Body of pancreas (tissue), 4 donors: ENCODE measurements around the gene CLEC4G. TPM values are rescaled to one million over a fixed set of nuclear protein-coding genes. Genes with fewer than 3 reads are reported as not detected.
A peak's percentile ranks its signal among the peaks of the same experiment; 100 is the strongest.

Experiments used
- ATAC-seq: fragments of 150-250 bp; one replicate; pipeline ENCODE4 v1.9.1; 2016
- DNase-seq, 4 donors: peaks; one replicate each; pipeline ENCODE4 v3.0.0-alpha.2; 2019
- H3K27ac ChIP-seq, 4 donors: fragments of 200-600 bp; sonication (generic); 1 replicate in 3 of 4; 2 replicates in 1 of 4; pipeline versions ENCODE4 v1.5.1 to v1.6.1; 2016 to 2019; ENCODE audit warnings: mild to moderate bottlenecking in 1 of 4, mixed read lengths in 1 of 4, moderate library complexity in 1 of 4
- H3K27me3 ChIP-seq, 2 donors: fragments of 200-600 bp; sonication (generic); one replicate each; pipeline ENCODE4 v1.6.0; 2016; ENCODE audit warnings: mild to moderate bottlenecking in 1 of 2
- H3K36me3 ChIP-seq, 2 donors: fragments of 200-600 bp; sonication (generic); replicated peaks in 1 of 2; 2 replicates each; pipeline ENCODE4 v1.5.1; 2016; ENCODE audit warnings: low read depth in 2 of 2; ENCODE audit not compliant: insufficient read depth in 1 of 2
- H3K4me1 ChIP-seq: fragments of 200-600 bp; sonication (generic); one replicate; pipeline ENCODE4 v1.6.0; 2016
- H3K4me3 ChIP-seq, 2 donors: fragments of 200-600 bp; sonication (generic); 1 replicate in 1 of 2; 2 replicates in 1 of 2; pipeline ENCODE4 v1.5.1; 2016 to 2019
- H3K9me3 ChIP-seq, 3 donors: fragments of 200-600 bp; sonication (generic); 1 replicate in 2 of 3; 2 replicates in 1 of 3; pipeline ENCODE4 v1.5.1; 2016
- CTCF ChIP-seq, 7 experiments: fragments of 450-650 bp in 4 of 7; fragments of 200-600 bp in 3 of 7; sonication (generic) in 3 of 7; IDR thresholded peaks; one replicate each; pipeline ENCODE4 v1.5.1; 2016 to 2019; ENCODE audit warnings: antibody characterized with exemption in 7 of 7
- POLR2A ChIP-seq, 3 donors: fragments of 450-650 bp; IDR thresholded peaks; one replicate each; pipeline ENCODE4 v1.6.1; 2016; ENCODE audit warnings: antibody characterized with exemption in 3 of 3, mild to moderate bottlenecking in 2 of 3
- whole genome bisulfite sequencing, 2 donors: methylation state at CpG; one replicate each; pipeline ENCODE4 v1.1.5; 2017; 5-methylcytosine and 5-hydroxymethylcytosine counted together
- intact Hi-C: fragments of 100-400 bp; cut with DNase I; formaldehyde crosslinking; loops from one replicate; pipeline ENCODE4 v1.15.1; 2023
- total RNA-seq, 2 donors: library from RNA; depleted of rRNA; stranded (reverse); fragments of >200 nt; gene quantifications; one replicate each; pipeline ENCODE4 v1.1.0, GENCODE V29; 2016

CLEC4G gene
- total RNA-seq, 2 donors from 2014 or later: 0.52 to 6.6 TPM

GRCh38 chr19:7734220-7735203 lies 2.6 kb upstream of the CLEC4G start:
- 38 to 50% methylated on average over 12 of the region's 12 CpGs for WGBS, 2 donors
- no peaks in the 10 kb centered on the region for H3K4me1 ChIP-seq
- intact Hi-C loops: no loop called here
- no peaks in the 10 kb centered on the region for H3K9me3 ChIP-seq
- peak in 1 of 4 donors; percentile 35 for DNase-seq
- H3K36me3 ChIP-seq: no peaks in the 10 kb centered on the region
- H3K27me3 ChIP-seq: peaks cover 0 to 14% of the 10 kb centered on the region in 2 donors
- H3K4me3 ChIP-seq: no peak overlapping the region
- ATAC-seq: no peak
- no peak overlapping the region for H3K27ac ChIP-seq
- TF ChIP-seq CTCF (IDR thresholded peaks at IDR 0.05): no peak
- TF ChIP-seq POLR2A (IDR thresholded peaks at IDR 0.05): no peak

GRCh38 chr19:7733376-7733775 lies 1.5 kb upstream of the CLEC4G start:
- no peak for DNase-seq
- Histone ChIP-seq H3K27me3 (peaks cover 0 to 16% of the 10 kb centered on the region in 2 donors), H3K9me3 (no peaks in the 10 kb centered on the region), H3K4me1 (no peaks in the 10 kb centered on the region), H3K36me3 (no peaks in the 10 kb centered on the region), H3K27ac (no peak overlapping the region), H3K4me3 (no peak overlapping the region)
- intact Hi-C loops: no loop called here
- TF ChIP-seq CTCF (IDR thresholded peaks at IDR 0.05): no peak
- no peak for TF ChIP-seq POLR2A (IDR thresholded peaks at IDR 0.05)
- ATAC-seq: no peak
- 63 to 69% methylated on average over 6 of the region's 6 CpGs for WGBS, 2 donors

GRCh38 chr19:7731615-7732014 lies 295 bp downstream of the CLEC4G start:
- ATAC-seq (no peak), DNase-seq (no peak)
- 45 to 90% methylated on average over 2 to 5 of the region's 5 CpGs for WGBS, 2 donors
- peaks cover 0 to 16% of the 10 kb centered on the region in 2 donors for H3K27me3 ChIP-seq
- TF ChIP-seq POLR2A (IDR thresholded peaks at IDR 0.05): no peak
- TF ChIP-seq CTCF (IDR thresholded peaks at IDR 0.05): no peak
- H3K4me3 ChIP-seq: no peak overlapping the region
- H3K9me3 ChIP-seq: no peaks in the 10 kb centered on the region
- intact Hi-C loops: no loop called here
- H3K4me1 ChIP-seq: no peaks in the 10 kb centered on the region
- H3K27ac ChIP-seq: no peak overlapping the region
- H3K36me3 ChIP-seq: no peaks in the 10 kb centered on the region

GRCh38 chr19:7731218-7731595 lies 703 bp downstream of the CLEC4G start:
- intact Hi-C loops: no loop called here
- no peak for ATAC-seq
- Histone ChIP-seq H3K4me3 (no peak overlapping the region), H3K9me3 (no peaks in the 10 kb centered on the region), H3K4me1 (no peaks in the 10 kb centered on the region), H3K27me3 (peaks cover 0 to 16% of the 10 kb centered on the region in 2 donors), H3K27ac (no peak overlapping the region), H3K36me3 (no peaks in the 10 kb centered on the region)
- TF ChIP-seq POLR2A (IDR thresholded peaks at IDR 0.05): no peak
- TF ChIP-seq CTCF (IDR thresholded peaks at IDR 0.05): no peak
- no peak for DNase-seq
- WGBS, 2 donors: 34 to 70% methylated on average over 22 to 25 of the region's 39 CpGs
